ENCODE data around the gene CST6.

DNA sequence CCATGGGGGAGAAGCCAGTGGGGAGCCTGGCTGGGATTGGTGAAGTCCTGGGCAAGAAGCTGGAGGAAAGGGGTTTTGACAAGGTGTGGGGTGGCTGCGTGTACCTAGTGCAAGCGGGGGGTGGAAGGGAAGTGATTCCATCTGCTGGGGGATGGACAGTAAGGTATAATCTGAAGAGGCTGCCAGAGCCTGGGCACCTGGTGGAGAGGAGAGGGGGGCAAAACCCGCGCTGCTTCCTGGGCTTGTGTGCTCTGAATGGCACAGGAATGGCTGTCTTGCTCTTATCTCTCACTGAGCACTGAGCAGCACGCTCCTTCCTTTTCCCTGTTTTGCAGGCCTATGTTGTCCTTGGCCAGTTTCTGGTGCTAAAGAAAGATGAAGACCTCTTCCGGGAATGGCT is 8.5 kb upstream of the CST6 start:
- TF ChIP-seq, protein P1, sequence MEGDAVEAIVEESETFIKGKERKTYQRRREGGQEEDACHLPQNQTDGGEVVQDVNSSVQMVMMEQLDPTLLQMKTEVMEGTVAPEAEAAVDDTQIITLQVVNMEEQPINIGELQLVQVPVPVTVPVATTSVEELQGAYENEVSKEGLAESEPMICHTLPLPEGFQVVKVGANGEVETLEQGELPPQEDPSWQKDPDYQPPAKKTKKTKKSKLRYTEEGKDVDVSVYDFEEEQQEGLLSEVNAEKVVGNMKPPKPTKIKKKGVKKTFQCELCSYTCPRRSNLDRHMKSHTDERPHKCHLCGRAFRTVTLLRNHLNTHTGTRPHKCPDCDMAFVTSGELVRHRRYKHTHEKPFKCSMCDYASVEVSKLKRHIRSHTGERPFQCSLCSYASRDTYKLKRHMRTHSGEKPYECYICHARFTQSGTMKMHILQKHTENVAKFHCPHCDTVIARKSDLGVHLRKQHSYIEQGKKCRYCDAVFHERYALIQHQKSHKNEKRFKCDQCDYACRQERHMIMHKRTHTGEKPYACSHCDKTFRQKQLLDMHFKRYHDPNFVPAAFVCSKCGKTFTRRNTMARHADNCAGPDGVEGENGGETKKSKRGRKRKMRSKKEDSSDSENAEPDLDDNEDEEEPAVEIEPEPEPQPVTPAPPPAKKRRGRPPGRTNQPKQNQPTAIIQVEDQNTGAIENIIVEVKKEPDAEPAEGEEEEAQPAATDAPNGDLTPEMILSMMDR (conservative IDR thresholded peaks at IDR 0.05): no peak
- no peak for TF ChIP-seq ZFX (IDR thresholded peaks at IDR 0.05)

All from C4-2B (cell line).